Stimulated activated CD4-positive, alpha-beta T cell treated with anti-CD3 and anti-CD28 coated beads, Interleukin-4, amount 100 ng/mL, for 48 hours (primary cell): ENCODE measurements around the gene COPRS.
"Not testable (repeated sequence)": the region's sequence is repeated elsewhere in the genome, so short reads cannot be mapped to it uniquely, and the experiment has no call there.

Source experiments
- DNase-seq, 2 donors: peaks; one replicate each; pipeline ENCODE4 v3.0.0-alpha.2; 2020; ENCODE audit warnings: low read depth in 2 of 2

Gene COPRS

GRCh38 chr17:31845291-31845690 lies 13.8 kb downstream of the COPRS start:
- no peak for DNase-seq

- DNase-seq: no peak
Measured at GRCh38 chr17:31843070-31843745, 15.8 kb downstream of the COPRS start.

- peak; percentile 48 to 49 for DNase-seq
Measured at GRCh38 chr17:31842195-31843069, 16.6 kb downstream of the COPRS start.

GRCh38 chr17:31841850-31842194 lies 17.2 kb downstream of the COPRS start:
- no peak for DNase-seq

- DNase-seq: no peak
Measured at GRCh38 chr17:31838636-31839225, 20.3 kb downstream of the COPRS start.

GRCh38 chr17:31835984-31836383 lies 23.1 kb downstream of the COPRS start:
- DNase-seq: no peak

GRCh38 chr17:31834448-31834847 lies 24.6 kb downstream of the COPRS start:
- DNase-seq: no peak

GRCh38 chr17:31832746-31833145 lies 26.3 kb downstream of the COPRS start:
- no peak for DNase-seq

- no peak for DNase-seq
Measured at GRCh38 chr17:31830971-31831858, 27.8 kb downstream of the COPRS start.

- DNase-seq: no peak
Measured at GRCh38 chr17:31829649-31830048, 29.4 kb downstream of the COPRS start.

GRCh38 chr17:31828955-31829354 lies 30.1 kb downstream of the COPRS start:
- DNase-seq: not testable (repeated sequence)

GRCh38 chr17:31825961-31826691 lies 32.9 kb downstream of the COPRS start:
- DNase-seq: no peak

- no peak for DNase-seq
Measured at GRCh38 chr17:31824766-31825360, 34.2 kb downstream of the COPRS start.

- no peak for DNase-seq
Measured at GRCh38 chr17:31823014-31823413, 36.0 kb downstream of the COPRS start.

- no peak for DNase-seq
Measured at GRCh38 chr17:31820691-31821435, 38.2 kb downstream of the COPRS start.

GRCh38 chr17:31819578-31819977 lies 39.5 kb downstream of the COPRS start:
- DNase-seq: no peak

GRCh38 chr17:31818863-31819262 lies 40.2 kb downstream of the COPRS start:
- DNase-seq: not testable (repeated sequence)

GRCh38 chr17:31815212-31815730 lies 43.8 kb downstream of the COPRS start:
- no peak for DNase-seq

- DNase-seq: no peak
Measured at GRCh38 chr17:31811101-31811500, 47.9 kb downstream of the COPRS start.

GRCh38 chr17:31809876-31810275 lies 49.2 kb downstream of the COPRS start:
- DNase-seq: not testable (repeated sequence)
